ENCODE results near the gene BTBD7. TPM values are rescaled to one million over a fixed set of nuclear protein-coding genes. Genes with fewer than 3 reads are reported as not detected.
A peak's percentile ranks its signal among the peaks of the same experiment; 100 is the strongest.

Gene BTBD7
- total RNA-seq, 1 experiment from 2014 or later, result 16.5 TPM

DNA sequence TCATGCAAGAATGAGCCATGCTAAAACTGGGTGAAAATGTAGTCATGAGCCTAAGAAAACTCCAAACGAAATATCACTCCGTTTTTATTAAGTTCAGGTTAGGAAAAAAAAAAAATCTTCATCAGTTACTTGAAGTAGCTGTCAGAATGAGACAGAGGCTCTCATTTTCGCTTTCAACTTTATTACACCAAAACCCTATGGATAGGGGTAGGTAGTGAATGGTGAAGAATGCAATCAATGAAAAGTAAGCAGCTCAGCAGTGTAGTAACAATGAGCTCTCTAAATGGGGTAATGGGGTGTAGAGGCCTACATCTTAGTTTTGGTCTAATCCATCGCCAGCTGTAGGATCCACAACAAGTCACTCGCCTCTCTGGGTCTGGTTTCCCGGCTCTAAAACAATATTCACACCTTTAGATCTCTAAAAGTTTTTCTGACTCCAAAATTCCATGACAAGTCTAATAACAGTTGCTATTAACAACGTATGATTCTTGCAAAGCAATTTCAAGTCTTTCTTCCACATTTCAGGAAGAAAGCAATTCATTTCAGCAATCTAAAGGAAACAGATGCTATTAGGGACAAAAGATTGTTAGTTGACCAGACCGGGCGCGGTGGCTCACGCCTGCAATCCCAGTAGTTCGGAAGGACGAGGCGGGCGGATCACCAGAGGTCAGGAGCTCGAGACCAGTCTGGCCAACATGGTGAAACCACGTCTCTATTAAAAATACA lies 1.7 kb downstream of the BTBD7 start:
- DNase-seq (ENCODE audit: low read depth), result no peak

DNA sequence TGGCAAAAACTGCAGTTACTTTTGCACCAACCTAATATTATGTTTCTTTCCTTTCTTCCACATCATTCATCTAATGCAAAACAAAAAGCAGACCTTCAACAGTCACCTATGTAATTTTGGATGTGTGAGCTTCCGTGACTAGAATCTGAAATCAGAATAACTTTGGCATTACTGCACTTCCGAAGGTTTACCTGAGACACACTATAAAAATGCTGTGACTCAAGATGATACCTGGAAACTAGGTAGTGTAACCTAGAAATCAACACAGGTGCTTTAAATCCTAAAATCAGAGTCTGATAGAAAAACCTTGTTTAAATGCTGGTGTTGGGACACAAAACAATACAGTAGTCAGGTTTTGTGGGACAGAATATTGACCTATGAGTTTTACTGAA lies 2.2 kb downstream of the BTBD7 start:
- DNase-seq (ENCODE audit: low read depth), result no peak

- DNase-seq (ENCODE audit: low read depth), result no peak
Observed at GRCh38 chr14:93329965-93330608, 2.7 kb downstream of the BTBD7 start.

DNA sequence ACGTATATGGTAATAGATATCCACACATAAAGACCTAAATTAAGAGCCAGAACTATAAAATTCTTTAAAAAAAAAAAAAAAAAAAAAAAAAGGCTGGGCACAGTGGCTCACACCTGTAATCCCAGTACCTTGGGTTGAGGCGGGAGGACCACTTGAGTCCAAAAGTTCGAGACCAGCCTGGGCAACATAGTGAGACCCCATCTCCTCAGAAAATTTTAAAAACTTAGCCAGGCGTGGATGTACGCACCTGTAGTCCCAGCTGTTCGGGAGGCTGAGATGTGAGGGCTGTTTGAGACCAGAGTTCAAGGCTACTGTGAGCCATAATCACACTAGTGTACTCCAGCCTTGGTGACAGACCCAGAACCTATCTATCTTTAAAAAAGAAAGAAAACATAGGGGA lies 4.3 kb downstream of the BTBD7 start:
- no peak for DNase-seq (ENCODE audit: low read depth)

GRCh38 chr14:93326196-93326595 lies 6.6 kb downstream of the BTBD7 start:
- DNase-seq (ENCODE audit: low read depth), result no peak

GRCh38 chr14:93323600-93324174 lies 9.1 kb downstream of the BTBD7 start:
- no peak for DNase-seq (ENCODE audit: low read depth)

GRCh38 chr14:93322929-93323599 lies 9.8 kb downstream of the BTBD7 start:
- no peak for DNase-seq (ENCODE audit: low read depth)

DNA sequence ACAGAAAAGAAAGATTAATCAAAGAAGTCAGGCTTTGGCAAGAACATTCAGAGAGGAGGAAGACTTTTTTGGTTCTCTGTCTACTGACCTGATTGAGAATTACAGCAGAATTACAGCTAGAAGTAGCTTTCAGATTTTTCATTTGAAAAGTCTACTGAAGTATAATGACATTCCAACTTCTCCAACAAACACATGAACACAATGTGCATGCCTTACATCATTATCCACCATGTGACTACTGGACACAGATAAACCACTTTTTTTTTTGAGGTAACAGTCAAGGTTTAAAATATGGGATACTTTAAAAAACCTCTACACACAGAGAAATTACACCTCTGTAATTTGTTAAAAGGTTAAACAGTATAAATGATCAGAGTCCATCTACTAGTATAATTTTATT lies 12.3 kb downstream of the BTBD7 start:
- DNase-seq (ENCODE audit: low read depth), result no peak

DNA sequence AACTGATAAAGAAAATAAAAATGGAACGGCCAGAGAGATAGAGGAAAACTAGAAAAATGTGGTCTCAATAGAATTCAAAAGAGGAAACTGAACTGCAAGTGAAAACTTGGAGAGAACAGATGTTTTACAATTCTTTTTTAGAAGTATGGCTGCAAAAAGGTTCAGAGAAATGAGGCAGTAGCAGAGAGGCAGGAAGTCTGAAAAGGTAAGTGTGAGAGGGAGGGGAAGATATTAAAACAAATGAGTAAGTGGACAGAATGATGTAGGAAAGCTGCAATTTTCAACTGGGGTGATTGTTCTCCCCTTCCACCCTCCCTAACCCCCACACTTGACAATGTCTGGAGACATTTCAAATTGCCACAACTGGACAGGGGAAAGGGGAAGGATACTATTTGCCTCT lies 12.9 kb downstream of the BTBD7 start:
- no peak for DNase-seq (ENCODE audit: low read depth)

- DNase-seq (ENCODE audit: low read depth), result no peak
Observed at GRCh38 chr14:93319494-93319893, 13.3 kb downstream of the BTBD7 start.

GRCh38 chr14:93318927-93319326 lies 13.9 kb downstream of the BTBD7 start:
- peak; percentile 54 for DNase-seq (ENCODE audit: low read depth)

DNA sequence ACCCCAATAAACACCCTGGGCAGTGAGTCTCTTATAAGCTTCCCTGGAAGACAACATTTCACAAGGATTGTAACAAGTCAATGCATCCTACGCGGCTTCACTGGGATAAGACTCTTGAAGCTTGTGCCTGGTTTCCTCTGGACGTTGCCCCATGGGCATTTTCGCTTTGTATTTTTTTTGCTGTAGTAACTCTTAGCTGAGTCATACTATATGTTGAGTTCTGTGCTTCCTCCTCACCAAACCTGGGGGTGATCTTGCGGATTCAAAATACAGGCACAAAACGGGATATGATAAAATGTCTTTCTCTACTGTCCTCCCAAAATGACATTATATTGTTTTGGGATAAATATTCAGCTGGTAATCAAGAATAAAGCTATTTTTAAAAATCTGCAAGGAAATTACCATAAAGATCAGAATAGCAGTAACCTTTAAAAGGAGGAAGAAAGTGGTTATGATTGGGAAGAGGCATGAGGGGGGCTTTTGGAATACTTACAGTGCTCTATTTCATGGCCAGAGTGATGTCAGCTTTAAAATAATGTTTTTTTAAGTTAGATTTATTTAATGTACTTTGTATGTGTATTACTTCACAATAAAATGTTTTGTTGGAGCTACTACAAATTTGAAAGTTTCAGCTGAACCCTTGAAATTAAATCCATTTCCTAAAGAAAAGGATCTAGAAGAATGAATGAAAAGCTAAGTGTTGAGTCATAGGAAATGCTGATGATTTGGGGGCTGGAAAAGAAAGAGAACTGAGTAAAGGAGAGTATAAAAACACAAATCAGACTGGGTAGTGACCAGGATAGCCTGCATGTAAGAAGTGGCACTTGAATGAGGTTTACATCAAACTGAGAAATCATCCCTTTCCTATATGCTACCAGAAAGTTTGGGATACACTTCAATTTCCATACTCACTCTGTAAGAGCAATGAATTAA lies 14.7 kb downstream of the BTBD7 start:
- peak; percentile 75 for DNase-seq (ENCODE audit: low read depth)

GRCh38 chr14:93317210-93317874 lies 15.5 kb downstream of the BTBD7 start:
- DNase-seq (ENCODE audit: low read depth), result no peak

- peak; percentile 19 for DNase-seq (ENCODE audit: low read depth)
Observed at GRCh38 chr14:93316716-93317115, 16.1 kb downstream of the BTBD7 start.

GRCh38 chr14:93315575-93315974 lies 17.3 kb downstream of the BTBD7 start:
- no peak for DNase-seq (ENCODE audit: low read depth)

DNA sequence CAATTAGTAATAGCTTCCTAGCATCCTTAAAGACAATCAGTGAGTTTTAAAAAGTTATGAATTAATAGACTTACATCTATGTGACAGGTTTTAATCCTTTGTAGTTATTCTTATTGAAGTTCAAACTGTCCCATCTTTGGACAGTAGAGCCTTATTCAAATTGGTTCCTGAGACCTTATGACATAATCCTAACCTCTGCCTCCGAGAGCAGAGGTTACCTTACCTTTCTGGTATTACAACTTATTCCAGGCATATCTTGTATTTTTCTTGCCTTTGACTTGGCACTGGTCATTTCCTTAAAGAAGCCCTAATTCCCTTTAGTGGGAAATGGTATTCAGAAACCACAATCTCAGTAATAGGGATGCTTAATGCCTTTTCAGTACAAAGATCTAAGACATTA lies 21.8 kb downstream of the BTBD7 start:
- DNase-seq (ENCODE audit: low read depth), result no peak

DNA sequence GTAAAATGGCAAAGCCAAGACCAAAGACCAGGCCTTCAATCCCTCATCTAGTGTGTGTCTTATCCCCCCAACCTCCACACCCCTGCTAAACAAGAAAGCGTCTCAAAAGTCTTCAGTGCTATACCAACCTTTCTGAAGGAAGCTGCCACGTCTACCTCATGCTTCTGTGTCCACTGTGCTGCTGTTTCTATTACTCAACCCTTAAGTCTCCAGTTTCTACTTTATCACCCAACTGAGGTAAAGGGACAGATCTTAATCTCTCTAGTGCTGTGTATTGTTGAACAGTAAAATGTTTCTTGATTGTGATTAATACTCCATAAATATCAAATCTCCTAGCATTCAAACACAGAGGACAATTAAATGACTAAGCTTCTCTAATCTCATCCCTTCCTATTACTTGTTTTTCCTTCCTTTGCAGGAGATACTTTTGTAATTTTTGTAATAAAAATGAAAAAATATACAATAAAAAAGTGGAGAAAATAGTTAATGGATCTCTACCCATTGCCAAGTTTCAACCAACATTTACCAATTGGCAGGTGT lies 23.3 kb downstream of the BTBD7 start:
- DNase-seq (ENCODE audit: low read depth), result no peak

GRCh38 chr14:93308686-93309345 lies 24.0 kb downstream of the BTBD7 start:
- DNase-seq (ENCODE audit: low read depth), result no peak

- DNase-seq (ENCODE audit: low read depth), result no peak
Observed at GRCh38 chr14:93306812-93307211, 26.0 kb downstream of the BTBD7 start.

GRCh38 chr14:93305725-93306418 lies 27.0 kb downstream of the BTBD7 start:
- no peak for DNase-seq (ENCODE audit: low read depth)

Measured in Daoy (cell line).